Stimulated activated CD4-positive, alpha-beta T cell treated with anti-CD3 and anti-CD28 coated beads, Interleukin-15, amount 100 ng/mL, for 24 hours (primary cell): ENCODE data around the gene PARVA.

Source experiments
- DNase-seq: peaks from one replicate; pipeline ENCODE4 v3.0.0-alpha.2; 2020

Gene PARVA

DNA sequence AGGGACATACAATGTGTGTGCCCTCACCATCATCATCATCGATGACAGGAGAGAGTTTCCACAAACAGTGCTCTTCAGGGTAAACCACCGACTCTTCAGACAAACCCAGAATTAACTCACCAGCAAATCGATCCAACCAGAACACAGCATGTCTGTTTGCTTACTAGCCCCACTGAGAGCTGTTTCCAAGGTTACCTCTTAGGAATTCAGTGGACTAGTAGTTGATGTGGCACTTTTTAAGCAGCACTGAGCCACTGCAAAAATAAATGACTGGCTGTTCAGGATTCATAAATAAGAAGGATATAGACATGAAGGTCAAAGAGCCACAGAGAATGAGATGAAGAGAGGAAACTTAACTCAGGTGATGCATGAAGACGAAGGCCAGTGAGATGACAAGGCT, 83.1 kb downstream of the PARVA start:
- no peak for DNase-seq

DNA sequence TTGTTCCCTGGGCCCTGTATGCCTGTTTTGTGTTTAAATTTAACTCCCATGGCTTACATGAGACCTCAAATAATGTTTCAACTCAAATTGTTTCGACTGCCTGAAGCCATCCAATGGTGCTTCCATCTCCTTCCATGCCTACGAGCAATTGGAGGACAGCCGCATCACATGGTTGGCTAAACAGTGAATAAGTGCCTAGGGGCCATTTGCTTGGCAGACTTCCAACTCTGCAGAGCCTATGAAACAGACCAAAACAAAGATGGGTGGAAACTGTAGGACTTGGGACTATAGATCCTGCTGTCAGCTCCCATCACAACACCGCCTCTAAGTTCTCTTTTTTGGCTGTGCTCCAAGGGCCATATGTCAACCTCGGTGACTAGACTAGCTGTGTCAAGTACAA, 84.1 kb downstream of the PARVA start:
- no peak for DNase-seq

DNA sequence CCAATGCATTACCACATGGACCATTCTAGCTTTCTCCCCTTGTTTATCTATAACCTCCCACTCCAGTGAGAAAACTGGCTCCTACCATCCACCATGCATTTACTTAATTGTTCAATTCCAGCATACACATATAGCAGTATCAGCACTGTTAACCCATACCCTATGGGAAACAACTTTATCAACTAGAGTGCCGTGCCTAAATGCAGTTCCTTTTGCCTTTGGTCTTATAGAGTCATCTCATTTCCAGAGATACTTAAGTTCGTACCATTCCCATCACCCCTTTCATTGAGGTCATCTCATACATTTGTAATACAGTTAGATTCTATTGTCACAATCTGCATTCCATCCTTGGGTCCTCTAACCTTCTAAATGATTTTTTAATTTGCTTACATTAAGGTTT, 86.9 kb downstream of the PARVA start:
- DNase-seq, result no peak

DNA sequence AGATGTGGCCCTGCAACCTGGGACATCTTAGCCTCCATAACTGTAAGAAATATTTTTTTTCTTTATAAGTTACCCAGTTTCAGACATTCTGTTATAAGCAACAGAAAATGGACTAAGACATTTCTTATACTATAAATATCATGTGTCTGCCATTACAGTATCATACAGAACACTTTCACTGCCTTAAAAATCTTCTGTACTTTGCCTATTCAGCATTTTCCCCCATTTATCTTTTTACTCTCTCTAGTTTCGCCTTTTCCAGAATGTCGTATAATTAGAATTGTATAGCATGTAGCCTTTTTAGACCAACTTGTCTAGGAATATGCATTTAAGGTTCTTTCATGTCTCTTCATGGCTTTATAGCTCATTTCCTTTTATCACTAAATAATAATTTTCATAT, 88.0 kb downstream of the PARVA start:
- DNase-seq, result no peak

DNA sequence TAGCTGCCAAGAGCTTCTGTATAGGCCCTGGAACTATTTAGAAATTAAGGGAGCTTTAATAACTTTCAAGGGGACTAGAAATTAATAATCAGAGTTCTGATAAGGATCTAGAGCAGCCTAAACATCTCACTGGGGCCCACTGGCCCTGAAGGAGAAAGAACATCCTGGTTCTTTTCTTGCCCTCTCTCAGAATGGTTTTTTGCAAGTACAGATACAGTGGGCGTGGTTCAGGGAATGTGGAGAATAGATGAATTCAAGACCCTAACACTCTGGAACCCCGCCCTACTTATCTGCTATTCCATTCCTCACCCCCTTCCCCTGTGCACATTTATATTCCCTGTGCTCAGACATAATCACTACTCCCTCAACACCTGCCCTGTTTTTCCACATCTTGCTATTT, 90.2 kb downstream of the PARVA start:
- no peak for DNase-seq

DNA sequence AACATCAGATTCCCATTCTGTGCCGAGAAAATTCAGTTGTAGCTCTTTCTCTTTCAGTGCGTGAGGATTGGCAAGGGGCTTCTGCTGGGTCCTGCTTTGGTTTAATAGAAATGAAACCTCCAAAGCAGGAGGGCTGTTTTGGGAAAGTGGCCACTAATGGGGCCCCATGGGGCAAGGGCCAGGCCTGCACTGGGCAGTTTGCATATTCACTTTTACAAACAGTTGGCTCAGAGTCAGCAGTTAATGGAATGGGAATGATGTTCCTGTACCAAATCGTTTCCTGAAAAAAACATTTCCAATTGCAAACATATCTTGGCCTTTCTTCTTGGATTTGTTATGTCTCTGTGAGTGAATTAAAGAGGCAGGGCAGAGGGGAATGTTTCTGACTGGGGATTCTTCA, 92.1 kb downstream of the PARVA start:
- DNase-seq, result no peak

DNA sequence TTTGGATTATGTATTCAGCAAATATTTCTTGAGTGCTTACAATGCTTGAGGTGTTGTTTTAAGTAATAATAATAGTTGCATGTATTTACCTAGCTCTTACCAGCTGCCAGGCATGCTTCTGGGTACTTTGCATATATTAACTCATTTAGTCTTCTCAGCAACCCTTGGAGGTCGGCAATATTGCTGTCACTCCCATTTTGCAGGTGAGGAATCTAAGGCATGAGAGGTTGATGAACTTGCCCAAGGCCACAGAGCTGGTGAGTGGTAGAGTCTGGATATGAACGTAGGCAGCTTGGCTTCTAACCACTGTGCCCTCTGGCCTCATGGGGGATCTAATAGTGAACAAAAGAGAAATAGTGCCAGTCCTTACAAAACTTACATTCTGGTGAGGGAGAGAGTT, 92.9 kb downstream of the PARVA start:
- DNase-seq, result no peak

DNA sequence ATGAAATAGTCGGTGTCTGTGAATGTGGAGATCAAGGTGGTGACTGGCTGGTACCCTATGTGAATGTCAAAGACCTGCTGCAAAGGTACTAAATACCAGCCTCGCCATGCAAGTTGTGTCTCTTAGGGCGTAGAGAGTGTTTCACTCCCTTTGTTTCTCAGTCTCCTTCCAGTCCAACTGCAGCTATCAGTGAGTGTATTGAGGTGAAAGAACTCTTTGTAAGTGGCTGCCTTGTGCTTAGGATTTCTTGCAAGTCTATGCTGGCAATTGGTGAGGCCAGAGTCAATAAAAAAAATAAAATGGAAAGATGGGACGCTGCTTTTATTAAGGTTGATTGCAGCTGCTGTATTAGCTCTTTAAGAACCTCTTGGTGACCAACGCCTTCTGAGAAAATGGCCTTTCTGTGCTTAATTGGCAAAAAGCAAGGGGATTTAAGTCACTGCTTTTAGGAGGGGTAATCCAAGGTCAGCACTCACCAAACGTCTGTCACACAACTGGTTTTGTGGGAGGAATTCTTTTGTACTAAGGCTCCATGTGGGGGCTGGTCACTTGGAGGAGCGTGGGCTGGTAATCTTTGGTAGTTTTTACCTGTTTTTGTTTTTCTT, 95.1 kb downstream of the PARVA start:
- DNase-seq, result no peak

DNA sequence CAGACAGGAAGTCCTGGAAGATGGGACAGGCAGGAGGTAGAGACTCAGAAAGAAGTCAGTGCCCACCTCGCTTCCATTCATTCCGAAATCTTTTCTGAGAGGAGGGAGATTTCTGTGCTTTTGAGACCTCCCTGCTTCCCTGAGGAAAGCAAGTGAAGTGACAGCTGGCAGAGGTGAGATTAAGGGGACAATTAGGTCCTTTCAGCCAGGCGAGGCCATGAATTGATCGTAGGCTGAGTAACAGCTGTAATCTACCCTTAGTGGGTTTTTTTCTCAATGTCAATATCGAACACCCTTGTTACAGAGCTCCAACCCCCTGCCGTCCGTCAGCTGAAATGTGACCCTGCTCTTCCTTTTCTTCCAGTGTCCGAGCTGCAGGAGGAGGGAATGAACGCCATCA, 96.0 kb downstream of the PARVA start:
- DNase-seq, result no peak

DNA sequence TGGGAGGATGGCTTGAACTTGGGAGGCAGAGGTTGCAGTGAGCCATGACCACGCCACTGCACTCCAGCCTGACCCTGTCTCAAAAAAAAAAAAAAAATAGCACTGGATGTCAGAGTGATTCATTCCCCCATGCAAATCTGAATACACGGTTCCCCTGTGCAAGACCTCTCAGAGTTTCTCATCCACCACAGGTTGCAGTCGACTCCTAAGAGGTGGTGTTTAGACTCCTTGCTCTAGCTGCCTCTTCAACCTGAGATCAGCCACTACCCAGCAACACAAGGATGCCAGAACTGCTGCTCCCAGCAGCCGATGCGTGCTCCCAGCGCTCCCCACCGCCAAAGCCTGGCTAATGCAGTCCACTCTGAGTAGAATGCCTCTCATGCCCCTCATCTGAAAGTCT, 97.5 kb downstream of the PARVA start:
- DNase-seq, result no peak

DNA sequence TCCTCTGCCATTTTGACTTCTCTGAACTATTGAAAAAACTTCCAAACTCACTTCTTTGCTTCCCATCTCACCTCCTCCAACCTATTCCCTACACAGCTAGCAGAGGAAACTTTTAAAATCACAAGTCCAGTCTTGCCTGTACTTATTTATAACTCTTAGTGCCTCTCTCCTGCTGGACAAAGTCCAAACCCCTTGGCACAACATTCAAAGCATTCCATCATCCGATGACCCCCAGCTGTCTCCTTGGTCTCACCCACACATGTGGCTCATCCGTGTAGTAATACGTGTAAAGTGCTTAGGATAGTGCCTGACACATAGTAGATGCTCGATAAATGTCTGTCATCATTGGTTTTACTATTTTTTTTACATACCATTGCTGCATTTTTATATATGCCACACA, 101.4 kb downstream of the PARVA start:
- DNase-seq, result no peak

DNA sequence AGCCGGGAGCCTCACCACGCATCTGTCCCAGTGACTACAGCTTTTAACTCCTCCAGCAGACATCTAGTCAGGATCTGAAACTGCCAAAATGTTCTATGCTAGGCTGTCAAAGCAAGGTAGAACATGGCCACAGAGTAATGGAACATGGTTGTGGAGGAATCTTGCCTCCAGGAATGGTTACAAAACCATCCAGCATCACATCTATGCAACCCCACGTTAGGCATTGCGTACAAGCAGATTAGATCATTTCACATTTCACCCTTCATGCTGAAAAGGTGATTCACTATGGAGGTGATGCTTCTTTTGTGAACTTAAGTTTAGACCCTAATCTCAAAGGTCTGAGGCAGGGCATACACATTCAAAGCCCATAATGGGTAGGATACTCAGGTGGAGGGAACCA, 103.0 kb downstream of the PARVA start:
- no peak for DNase-seq

DNA sequence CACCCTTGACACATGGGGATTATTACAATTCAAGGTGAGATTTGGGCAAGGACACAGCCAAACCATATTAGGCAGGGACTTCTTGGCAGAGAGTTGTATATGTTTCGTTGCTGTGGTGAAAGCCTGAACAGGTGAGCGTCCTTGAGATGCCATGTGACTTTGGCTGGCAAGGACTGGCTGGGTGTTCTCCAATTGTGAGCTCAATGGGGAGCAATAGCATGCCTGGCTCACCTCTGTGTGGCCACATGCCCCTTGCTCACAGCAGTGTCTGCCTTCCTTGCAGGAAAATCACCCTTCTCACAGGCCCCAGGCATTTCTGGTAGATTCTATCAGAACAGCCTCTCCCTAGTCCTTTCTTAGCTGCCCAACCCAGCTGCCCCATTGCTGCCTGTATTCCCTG, 105.5 kb downstream of the PARVA start:
- no peak for DNase-seq

DNA sequence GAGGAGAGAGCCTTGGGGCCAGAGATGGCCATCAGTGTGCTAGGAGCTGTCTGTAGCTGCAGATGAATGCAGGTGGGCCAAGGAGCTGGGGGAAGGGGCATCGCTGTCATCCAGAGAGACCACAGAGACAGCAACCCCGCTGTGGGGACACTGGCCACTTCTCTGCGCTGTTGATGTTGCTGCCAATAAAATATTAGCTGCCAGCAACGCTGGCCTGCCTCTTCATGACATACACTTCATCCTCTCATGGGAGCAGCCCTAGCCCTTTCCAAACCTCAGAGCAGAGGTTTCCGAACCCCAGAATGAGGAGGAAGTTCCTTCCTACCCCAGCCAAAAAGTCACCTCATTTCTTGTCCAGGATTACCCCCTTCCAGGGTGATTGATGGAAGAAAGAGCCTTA, 106.2 kb downstream of the PARVA start:
- no peak for DNase-seq

DNA sequence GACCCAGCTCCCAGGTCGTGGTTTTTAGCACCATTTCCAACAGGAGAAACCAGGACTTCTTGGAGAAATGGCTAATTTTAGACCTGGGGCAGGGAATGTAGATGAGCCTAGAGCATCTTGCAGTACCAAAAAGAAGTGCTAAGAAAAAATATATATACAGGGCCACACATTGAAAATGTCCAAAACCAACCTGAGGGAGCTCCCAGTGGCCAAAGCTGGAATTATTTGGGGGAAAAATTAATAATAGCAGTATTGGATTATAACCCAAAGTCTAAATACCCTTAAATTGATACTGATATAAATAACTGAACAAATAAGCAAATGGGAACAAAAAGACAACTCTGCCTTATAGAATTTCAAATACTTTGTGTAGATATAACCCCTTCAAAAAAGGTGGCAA, 108.0 kb downstream of the PARVA start:
- DNase-seq, result no peak

DNA sequence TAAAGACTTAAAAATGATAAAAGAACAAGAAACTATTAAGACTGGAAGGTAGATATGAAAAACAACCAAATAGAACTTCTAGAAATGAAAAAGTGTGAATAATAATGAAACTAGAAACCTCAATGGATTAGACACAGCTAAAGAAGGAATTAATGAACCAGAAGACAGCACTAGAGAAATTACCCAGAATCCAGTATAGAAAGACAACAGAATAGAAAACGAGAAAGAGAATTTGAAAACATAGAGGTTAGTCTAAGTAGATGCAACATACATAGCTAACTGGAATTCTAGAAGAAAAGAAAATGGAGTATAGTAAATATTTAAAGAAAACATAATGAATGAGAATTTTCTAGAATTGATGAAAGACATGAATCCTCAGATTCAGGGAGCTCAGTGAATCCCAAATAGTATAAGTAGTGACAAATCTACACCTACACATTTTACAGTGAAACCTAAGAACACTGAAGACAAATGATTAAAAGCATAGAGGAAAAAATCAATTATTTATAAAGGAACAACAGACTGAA, 111.9 kb downstream of the PARVA start:
- DNase-seq, result no peak

DNA sequence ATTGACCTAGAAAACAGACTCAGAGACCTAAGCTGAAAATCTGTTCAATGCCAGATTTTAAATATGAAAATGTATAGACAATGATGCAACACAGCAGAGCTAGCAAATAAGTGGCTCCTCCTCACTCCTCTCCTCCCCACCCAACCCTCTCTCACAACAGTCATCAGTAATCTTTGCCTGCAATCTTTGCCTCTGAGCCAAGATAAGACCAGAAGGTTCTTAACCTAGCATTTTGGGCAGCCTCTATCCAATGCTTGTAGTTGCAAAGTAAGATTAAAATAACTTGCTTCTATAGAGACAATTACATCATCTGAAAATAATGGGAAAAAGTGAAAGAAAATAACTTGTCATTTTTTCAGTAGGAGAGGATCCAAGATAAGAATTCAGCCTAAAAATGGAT, 117.3 kb downstream of the PARVA start:
- DNase-seq, result no peak

DNA sequence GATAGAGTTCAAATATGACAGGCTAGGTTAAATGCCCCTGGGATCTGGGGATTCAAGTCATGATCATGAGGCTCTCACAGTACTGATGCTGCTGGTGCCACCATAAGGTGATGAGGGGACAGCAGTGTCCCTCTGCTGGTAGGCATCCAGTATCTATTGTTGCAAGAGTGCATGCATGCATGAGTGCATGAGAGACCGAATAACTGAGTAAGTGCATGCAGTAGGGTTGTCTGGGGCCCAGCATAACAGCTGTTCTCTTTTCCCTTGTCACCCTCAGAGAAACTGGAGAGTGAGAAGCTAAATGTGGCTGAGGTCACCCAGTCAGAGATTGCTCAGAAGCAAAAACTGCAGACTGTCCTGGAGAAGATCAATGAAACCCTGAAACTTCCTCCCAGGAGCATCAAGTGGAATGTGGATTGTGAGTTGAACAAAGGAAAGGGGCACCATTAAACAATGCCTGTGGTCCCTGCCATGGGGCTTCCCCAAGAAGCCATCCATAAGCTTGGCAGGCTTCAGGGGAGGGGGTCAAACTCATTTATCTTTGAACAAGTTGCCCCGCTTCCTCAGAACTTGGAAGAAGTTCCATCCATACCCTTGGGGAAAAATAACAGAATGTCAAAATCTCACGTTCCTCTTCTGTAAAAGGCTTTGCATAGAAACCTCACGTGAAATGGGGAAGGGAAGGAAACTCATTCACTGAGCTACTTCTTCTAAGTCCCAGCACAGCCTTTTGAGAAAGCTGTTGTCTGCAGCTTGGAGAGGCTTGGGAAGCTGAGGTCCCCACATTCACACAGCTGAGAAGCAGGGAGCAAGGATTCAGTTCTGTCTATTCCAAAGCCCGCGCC, 119.0 kb downstream of the PARVA start:
- no peak for DNase-seq

DNA sequence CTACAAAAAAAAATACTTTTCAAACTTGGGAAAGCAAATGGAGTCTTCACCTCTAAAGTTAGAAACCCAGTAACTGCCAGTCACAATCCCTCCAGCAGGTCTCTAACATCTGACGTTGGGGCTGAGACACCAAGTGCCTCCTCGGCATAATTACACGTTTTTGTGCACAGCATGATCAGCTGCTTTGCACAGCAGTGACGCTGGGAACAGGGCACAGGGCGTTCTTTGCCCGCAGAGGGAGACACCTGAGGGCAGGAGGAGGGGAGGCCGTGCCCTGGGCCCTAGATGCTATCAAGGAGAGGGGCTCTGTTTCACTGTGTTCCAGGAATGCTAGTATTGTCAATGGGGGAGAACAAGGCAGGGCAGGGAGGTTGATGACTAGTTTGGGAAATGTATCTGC, 120.1 kb downstream of the PARVA start:
- DNase-seq, result no peak

DNA sequence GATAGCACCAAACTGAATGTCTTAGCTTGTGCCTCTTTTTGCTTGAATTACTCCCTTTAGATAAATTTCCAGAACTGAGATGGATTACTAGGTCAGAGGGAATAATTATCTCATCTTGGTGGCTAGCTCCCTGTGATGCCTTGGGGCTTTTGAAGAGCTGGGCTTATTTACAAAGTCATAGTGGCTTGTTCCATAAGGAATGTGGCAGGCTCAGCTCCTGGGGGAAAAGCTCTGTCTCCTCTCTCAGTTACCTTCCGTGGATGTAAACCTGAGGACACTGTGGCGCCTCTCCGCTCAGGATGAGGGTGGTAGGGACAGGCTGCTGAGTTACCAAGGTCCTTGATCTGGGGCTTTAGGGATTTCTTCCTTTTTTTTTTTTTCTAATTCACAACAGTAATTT, 121.7 kb downstream of the PARVA start:
- DNase-seq, result no peak

DNA sequence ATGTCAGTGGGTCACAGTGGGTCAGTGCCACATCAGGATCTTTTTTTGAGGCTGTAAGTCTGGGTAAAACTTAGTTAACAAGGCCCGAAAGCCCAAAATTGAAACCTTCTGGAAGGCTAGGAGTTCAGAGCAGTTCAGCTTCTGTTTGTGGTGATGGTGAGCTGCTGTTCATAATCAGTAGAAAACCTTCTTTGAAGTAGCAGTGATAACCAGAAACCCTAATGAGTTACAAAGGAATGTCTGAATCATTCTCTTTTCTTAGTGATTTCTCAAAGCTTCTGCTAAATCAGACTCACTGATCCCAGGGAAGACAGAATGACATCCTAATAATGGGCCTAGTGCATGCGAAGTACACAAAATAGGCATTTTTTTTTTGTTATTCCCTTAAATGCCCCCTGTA, 124.7 kb downstream of the PARVA start:
- no peak for DNase-seq

DNA sequence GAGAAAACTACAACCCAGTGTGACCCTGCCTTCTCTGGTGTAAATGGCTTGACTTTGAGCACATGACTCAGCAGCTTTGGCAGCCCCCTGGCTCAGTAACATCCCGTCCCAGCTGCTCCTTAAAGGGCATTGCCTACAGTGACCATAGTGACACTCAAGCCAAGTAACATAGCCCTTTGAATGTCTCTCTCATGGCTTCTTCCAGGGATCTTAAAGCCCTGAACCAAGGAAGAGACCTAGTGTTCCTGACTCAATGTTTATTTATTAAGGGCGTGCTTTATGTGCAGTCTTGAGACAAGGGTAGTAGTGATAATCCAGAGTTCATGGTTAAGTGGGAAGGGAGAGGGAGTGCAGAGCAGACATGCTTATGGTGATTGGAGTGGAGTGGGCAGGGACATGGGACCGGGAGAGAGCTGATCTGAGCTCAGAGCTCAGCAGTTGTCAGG, 125.7 kb downstream of the PARVA start:
- DNase-seq, result no peak

DNA sequence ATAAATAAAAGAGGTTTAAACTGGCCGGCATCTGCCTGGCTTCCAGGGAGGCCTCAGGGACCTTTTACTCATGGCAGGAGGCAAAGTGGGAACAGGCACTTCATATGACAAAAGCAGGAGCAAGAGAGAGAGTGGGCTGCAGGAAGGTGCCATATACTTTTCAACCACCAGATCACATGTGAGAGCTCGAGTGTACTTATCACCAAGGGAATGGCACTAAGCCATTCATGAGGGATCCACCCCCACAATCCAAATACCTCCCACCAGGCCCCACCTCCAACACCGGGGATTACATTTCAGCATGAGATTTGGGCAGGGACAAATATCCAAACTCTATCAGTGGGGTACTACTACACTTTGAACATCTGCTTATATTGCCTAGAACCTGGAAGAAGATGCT, 126.5 kb downstream of the PARVA start:
- DNase-seq, result no peak

DNA sequence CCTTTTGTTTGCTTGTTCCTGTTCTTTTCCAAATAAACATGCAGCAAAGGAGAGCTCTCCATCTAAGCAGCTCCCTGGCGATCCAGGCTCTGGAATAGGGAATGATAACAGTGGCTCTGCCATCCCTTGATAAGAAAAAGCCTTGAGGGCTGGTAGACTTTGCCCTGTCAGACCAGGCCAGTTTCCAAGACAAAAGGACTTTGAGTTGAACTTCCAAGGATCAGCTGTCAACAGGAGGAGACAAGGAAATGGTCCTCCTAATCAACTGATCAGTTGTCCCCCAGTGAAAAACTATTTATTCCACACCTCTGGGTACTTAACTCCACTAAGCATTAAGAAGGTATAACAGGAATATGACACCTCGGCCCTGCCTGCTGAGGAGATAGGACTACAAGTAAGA, 127.8 kb downstream of the PARVA start:
- DNase-seq, result no peak
